ENCODE data around the gene NRXN2. TPM values are rescaled to one million over a fixed set of nuclear protein-coding genes. Genes with fewer than 3 reads are reported as not detected.

The NRXN2 gene
- total RNA-seq, 2 donors from 2014 or later: 0.85 to 1.4 TPM

- no peak overlapping the region for H3K4me3 ChIP-seq
- no peaks in the 10 kb centered on the region for H3K27me3 ChIP-seq
- DNase-seq (ENCODE audit: low spot score): no peak
- peaks cover 0 to 20% of the 10 kb centered on the region in 2 donors for H3K4me1 ChIP-seq
- no peak overlapping the region for H3K27ac ChIP-seq
- H3K36me3 ChIP-seq: no peaks in the 10 kb centered on the region
- TF ChIP-seq CTCF (IDR thresholded peaks at IDR 0.05): no peak
- H3K9me3 ChIP-seq: no peaks in the 10 kb centered on the region
Measured at GRCh38 chr11:64659417-64660144, 63.4 kb downstream of the NRXN2 start.

- no peak for TF ChIP-seq CTCF (IDR thresholded peaks at IDR 0.05)
- Histone ChIP-seq H3K27ac (no peak overlapping the region), H3K4me1 (peaks cover 0 to 20% of the 10 kb centered on the region in 2 donors), H3K4me3 (no peak overlapping the region), H3K27me3 (no peaks in the 10 kb centered on the region), H3K36me3 (no peaks in the 10 kb centered on the region), H3K9me3 (no peaks in the 10 kb centered on the region)
- DNase-seq (ENCODE audit: low spot score): no peak
Measured at GRCh38 chr11:64658265-64658664, 64.7 kb downstream of the NRXN2 start.

GRCh38 chr11:64656862-64657261, 66.1 kb downstream of the NRXN2 start:
- H3K4me3 ChIP-seq: no peak overlapping the region

GRCh38 chr11:64655941-64656601, 66.9 kb downstream of the NRXN2 start:
- no peak overlapping the region for H3K27ac ChIP-seq

More at GRCh38 chr11:64656862-64657261, 66.1 kb downstream of the NRXN2 start:
- DNase-seq (ENCODE audit: low spot score): no peak
- H3K27ac ChIP-seq: no peak overlapping the region
- TF ChIP-seq CTCF (IDR thresholded peaks at IDR 0.05): no peak
- H3K4me1 ChIP-seq: peaks cover 0 to 20% of the 10 kb centered on the region in 2 donors
- no peaks in the 10 kb centered on the region for H3K36me3 ChIP-seq
- H3K27me3 ChIP-seq: no peaks in the 10 kb centered on the region
- no peaks in the 10 kb centered on the region for H3K9me3 ChIP-seq

GRCh38 chr11:64654958-64655541, 67.9 kb downstream of the NRXN2 start:
- no peak overlapping the region for H3K27ac ChIP-seq
- H3K4me3 ChIP-seq: no peak overlapping the region
- DNase-seq (ENCODE audit: low spot score): no peak
- peaks cover 0 to 3% of the 10 kb centered on the region in 2 donors for H3K4me1 ChIP-seq
- no peaks in the 10 kb centered on the region for H3K27me3 ChIP-seq
- H3K36me3 ChIP-seq: no peaks in the 10 kb centered on the region
- H3K9me3 ChIP-seq: no peaks in the 10 kb centered on the region
- no peak for TF ChIP-seq CTCF (IDR thresholded peaks at IDR 0.05)

More at GRCh38 chr11:64655941-64656601, 66.9 kb downstream of the NRXN2 start:
- TF ChIP-seq CTCF (IDR thresholded peaks at IDR 0.05): no peak
- no peak for DNase-seq (ENCODE audit: low spot score)
- Histone ChIP-seq H3K36me3 (no peaks in the 10 kb centered on the region), H3K27me3 (no peaks in the 10 kb centered on the region), H3K4me3 (no peak overlapping the region), H3K9me3 (no peaks in the 10 kb centered on the region), H3K4me1 (peaks cover 0 to 13% of the 10 kb centered on the region in 2 donors)

Data from right atrium auricular region (tissue), 2 donors.